ENCODE data around the gene TTC39B.

GRCh38 chr9:15182730-15183129 is 124.3 kb downstream of the TTC39B start:
- TF ChIP-seq CTCF (IDR thresholded peaks at IDR 0.05; ENCODE audit: low read depth, low read length, missing input control) = no peak
- TF ChIP-seq RAD21 (IDR thresholded peaks at IDR 0.05) = no peak
- no peak for TF ChIP-seq YY1 (IDR thresholded peaks at IDR 0.05)
- no peak for TF ChIP-seq JUND (IDR thresholded peaks at IDR 0.05)
- TF ChIP-seq ATF3 (IDR thresholded peaks at IDR 0.05) = no peak
- no peak for TF ChIP-seq HNF4A (conservative IDR thresholded peaks at IDR 0.05)
- TF ChIP-seq RXRA (IDR thresholded peaks at IDR 0.05) = no peak
- TF ChIP-seq EGR1 (IDR thresholded peaks at IDR 0.05; ENCODE audit: low read depth in 2 of 2) = no peak
- TF ChIP-seq TAF1 (conservative IDR thresholded peaks at IDR 0.05) = no peak
- no peak for TF ChIP-seq REST (IDR thresholded peaks at IDR 0.05)
- no peak for TF ChIP-seq GABPA (IDR thresholded peaks at IDR 0.05 in 1 of 2, conservative IDR thresholded peaks at IDR 0.05 in 1 of 2)
